GM21423 (cell line): ENCODE measurements around the gene SFT2D1.
A peak's percentile ranks its signal among the peaks of the same experiment; 100 is the strongest.

ENCODE experiments used
- ATAC-seq: cut with Tn5 transposase; IDR thresholded peaks from one replicate; pipeline ENCODE4 v1.9.1; 2021; ENCODE audit warnings: mild to moderate bottlenecking, moderate library complexity; ENCODE audit not compliant: unreplicated experiment

Gene SFT2D1

DNA sequence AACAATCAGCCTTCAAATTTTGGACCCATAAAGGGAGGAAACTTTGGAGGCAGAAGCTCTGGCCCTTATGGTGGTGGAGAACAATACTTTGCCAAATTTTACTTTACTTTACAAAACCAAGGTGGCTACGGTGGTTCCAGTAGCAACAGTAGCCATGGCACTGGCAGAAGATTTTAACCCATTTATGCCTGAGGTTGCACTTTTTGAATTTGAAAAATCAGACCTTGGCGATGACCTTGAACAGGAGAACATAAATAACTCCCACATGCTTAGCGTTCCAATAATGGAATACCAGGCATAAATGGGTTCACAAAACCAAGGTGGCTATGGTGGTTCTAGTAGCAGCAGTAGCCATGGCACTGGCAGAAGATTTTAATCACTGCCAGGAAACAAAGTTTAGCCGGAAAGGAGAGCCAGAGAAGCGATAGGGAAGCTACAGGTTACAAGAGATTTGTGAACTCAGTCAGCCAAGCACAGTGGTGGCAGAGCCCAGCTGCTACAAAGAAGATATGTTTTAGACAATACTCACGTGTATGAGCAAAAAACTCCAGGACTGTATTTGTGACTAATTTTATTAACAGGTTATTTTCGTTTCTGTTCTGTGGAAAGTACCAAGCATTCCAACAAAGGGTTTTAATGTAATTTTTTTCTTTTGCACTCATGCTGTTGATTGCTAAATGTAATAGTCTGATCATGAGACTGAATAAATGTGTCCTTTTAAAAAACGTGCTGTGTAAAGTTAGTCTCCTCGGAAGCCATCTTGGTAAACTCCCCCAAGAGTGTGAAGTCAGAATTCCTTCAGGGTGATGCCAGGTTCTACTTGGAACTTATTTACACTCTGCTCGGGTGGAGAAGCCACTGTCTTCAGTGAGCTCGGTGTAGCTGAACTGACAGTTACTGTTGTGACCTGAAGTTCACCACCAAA, 6.7 kb downstream of the SFT2D1 start:
- ATAC-seq: peak; percentile 48

DNA sequence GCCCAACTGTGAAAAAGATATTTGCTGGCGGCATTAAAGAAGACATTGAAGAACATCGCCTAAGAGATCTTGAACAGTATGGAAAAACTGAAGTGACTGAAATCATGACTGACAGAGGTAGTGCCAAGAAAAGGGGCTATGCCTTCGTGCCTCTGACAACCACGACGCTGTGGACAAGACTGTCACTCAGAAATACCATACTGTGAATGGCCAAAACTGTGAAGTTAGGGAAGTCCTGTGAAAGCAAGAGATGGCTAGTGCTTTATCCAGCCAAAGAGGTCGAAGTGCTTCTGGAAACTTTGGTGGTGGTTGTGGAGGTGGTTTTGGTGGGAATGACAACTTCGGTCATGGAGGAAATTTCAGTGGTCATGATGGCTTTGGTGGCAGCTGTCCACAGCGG, 7.5 kb downstream of the SFT2D1 start:
- ATAC-seq: no peak

DNA sequence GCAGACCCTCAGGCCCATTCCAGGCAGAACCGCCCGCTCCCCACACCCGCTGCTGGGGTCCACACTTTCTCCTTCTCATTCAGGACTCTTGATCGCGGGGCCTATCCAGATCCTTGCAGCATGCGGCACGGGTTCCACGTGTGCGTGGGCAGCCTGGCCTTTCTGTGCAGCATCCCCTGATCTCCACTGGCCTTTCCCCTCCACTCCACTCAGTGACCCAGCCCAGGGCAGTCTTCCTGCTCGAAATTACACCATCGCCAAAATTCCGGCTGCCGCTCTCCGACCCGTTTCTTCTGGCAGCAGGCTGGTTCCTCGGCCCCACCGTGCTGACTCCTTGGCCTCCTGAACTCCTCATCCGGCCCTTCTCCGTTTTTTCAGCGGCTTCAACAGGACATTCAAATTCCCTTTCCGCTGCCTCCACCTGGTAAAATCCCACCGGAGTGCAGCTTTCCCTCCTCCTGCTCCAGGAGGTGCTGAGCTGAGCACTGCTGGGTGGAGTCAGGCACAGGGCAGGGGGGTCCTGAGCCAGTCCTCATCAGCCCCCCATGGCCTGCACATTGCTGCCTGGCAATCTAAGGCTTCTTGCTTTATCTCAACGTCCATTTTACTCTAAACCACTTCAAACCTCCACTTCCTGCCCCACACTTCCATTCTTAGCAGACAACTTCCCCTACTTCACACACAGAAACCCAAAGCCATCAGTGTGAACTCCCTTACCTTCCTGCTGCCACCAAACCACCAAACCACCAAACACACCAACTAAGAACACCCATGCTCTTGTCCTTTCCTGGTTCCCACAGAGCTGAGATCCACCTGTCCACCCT, 9.0 kb downstream of the SFT2D1 start:
- ATAC-seq: peak; percentile 72

DNA sequence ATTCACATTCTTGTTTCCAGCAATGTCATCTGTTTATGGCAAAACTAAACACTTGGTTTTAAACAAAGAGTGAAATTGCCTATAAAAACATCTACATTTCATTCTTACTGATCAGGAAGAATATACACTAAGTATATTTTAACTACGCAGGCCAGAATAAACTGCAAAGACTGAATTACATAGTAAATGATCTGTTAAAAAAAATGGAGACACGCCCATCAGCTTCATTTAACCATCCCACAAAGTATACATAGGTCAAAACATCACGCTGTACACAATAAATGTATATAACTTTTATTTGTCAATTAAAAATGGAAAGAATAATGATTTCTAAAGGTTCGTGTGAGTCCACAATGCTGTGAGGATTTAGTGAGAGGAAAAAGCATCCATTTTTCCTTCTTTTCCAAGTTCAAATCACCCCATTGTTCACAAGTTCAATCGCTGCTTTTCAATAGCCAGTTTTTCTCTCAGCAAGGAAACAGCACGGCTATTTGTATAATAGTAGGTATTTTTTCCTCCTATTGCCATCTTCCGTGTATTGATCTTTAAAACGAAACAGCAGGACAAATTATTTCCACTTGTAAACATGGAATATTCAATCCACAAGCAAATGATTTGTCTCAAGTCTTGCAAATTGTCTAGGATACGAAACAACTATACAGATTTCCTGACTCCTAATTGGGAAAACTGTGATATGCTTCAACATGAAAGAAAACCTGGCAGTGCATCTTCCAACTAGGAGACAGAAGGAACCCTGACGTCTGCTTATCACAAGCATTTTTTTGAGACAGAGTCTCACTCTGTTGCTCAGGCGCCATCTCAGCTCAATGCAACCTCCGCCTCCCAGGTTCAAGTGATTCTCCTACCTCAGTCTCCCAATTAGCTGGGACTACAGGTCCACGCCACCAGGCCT, 10.6 kb downstream of the SFT2D1 start:
- ATAC-seq: no peak

DNA sequence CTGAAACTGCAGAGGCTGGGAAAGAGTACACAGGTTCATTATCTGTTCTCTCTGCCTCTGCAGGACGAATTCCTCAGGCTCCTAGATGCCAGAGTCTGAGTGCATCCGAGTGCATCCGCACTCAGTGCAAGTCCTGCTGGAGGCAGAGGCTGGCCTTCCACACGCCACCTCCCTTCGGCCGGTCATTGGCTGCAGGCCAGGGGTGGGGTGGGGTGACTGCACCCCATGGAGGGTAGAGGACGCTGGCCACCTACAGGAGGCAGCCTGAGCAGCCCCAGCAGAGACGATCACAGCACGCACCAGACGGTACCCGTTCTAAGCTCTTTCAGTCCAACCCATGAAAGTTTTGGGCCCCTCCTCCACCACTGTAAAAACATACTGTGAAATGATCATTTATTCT, 11.7 kb downstream of the SFT2D1 start:
- ATAC-seq: no peak

DNA sequence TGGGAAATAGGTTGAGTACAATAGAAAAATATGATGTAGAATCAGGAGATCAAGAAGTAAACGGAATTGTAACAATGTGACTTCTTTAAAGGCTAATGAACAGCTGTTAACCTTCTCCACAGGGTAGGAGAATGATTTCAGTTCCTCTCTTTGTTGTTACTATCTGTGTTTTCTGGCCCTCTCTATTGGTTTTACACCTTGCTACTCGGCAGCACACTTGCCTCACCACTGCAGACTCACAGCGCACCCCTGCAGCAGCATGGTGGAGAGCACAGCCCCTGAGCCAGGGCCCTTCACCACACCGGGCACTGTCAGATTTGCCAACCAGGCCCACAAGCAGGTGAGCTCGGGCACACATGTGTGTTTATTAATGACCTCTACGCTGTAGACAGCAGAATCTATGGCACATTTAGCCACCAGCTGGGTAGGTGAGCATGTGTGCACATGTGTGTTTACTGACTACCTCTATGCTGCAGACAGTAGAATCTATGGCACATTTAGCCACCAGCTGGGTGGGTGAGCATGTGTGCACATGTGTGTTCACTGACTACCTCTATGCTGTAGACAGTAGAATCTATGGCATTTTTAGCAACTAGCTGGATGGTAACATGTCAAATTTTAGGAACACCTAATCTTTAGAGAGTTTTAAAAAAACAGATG, 16.8 kb downstream of the SFT2D1 start:
- peak; percentile 88 for ATAC-seq

DNA sequence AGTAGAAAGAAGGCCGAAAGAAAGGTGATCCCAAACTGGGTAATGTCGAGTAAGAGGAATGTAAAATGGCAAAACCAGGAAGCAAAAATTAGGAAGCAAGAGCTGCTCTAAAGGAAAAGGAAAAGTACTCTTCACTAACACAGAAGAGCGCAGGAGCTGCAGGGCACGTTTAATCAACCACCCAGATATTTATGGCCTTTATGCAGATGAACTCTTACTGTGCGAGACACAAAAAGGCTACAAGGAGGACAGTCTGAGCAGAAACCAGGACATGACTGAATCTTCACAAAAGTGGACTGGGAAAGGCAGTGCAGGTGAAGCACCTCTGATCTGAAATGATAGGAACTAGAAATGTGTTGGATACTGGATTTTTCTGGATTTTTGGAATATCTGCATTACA, 18.9 kb downstream of the SFT2D1 start:
- ATAC-seq: no peak

DNA sequence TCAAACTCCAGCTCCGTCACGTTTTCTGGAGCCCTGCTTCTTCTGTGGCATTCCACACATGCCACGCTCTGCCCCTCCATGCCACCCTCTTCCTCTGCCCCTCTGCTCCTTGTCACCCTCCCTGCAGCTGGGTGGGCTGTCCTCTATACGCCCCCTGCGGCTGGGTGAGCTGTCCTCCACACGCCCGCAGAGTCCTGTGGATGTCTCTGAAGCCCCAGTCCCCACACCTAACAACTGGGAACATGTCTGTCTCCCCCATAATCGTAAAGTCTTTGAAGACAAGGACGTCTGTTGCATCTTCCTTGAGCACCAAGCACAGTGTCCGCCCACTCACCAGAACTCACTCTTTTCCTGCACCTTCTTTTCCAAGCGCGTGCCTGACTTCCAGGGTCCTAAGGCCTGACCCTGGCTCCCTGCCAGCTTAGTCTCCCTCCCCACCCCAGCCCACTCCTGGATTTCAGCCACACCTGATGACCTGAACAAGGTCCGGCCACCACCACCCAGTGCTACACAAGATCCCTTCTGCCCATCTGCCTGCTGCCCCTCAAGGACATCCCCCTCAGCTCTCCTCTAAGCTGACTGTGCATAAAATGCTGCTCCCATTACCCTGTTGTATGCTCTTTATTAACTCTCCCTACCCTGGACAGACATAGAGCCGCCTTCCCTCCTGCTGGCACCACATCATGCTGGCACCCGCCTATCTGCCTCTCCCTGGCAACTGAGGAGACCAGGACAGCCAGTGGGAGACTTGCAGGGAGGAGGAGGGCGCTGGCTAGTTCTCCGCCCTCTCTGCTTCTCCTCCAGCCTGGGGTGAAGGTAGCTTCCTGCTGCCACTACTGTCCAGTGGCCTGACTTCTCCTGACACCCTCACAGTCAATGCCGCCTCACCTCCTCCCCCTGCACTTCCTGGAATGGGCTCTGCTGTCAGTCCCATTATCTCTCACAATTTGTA, 23.4 kb downstream of the SFT2D1 start:
- no peak for ATAC-seq

DNA sequence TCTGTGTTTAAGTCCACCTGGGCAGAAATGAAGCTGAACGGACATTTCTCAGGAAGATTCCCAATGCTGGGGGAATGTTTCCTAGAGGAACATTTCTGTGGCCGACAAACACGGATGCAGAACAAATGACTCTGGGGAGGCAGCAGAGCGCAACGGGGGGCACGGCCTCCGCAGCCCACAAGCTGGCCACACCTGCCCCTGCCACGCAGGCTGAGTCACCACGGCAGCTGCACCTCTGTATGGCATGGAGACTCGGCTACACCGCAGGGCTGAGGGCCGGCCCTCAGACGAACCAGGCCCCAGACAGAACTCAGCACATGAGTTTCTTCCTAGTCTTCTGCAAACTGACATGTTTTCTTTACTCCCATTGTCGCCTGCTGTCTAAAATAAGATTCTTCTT, 24.1 kb downstream of the SFT2D1 start:
- no peak for ATAC-seq

DNA sequence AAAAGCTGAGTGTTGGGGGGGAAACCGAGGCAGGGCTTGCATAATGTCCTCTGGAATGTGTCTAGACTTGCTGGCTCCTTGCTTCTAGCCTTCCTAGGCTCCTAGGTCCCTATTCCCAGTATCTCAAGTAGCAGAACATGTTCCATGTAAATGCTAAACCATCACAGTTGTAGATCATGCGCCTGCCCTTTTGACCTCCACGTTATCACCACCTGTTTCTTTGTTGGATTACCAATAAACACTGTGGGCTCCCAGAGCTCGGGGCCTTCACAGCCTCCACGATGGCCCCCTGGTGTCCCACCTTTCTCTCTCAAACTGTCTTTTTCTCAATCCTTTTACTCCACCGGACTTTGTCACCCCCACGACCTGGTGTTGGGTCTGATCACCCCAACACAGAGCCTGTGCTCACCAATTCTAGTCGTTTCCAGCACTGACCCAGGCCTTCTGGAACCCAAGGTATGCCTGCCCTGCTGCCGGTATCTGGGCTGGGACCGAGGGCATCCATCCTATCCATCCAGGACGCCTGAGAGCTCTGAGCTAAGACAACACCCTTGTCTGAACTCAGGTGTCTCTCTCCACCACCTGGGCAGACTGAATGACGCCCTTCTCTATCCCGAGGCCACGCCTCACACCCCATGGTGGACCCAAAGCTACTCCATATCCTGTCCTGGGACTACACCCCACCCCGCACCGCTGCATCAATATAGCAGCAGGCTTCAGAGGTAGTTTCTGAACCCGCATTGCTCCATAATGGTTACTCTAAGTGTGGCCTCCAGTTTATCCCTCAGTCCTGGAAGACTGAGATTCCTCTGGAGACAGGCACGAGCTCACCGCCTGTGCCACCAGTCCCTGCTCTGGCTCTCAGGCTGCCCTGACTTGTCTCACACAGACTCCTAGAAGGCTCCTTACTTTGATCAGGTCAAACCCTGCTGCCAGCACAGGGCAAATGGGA, 24.8 kb downstream of the SFT2D1 start:
- no peak for ATAC-seq

DNA sequence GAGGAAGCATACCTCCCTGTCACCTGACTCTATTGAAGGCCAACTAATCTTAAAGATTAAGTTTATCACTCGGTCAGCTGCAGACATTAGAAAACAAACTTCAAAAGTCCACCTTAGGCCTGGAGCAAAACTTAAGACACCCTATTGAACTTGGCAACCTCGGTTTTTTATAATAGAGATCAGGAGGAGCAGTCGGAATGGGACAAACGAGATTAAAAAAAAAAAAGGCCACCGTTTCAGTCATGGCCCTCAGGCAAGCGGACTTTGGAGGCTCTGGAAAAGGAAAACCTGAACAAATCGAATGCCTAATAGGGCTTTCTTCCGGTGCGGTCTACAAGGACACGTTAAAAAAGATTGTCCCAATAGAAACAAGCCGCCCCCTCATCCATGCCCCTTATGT, 26.9 kb downstream of the SFT2D1 start:
- no peak for ATAC-seq

DNA sequence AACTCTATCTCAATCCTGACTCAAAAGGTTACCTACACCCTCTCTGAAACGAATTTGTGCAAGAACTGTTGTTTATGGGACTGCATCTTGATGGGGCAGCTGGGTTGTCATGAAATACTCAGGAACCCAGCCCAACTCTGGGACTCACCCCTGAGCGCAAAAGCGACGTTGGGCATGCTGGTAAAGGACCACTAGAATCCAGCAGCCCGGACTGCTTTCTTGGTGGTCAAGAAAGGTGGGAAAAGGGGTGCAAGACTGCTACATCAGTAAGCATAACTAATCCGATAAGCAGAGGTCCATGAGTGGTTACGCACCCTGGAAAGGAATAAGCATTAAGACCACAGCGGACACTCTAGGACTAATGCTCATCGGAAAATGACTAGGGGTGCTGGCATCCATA, 27.9 kb downstream of the SFT2D1 start:
- no peak for ATAC-seq

DNA sequence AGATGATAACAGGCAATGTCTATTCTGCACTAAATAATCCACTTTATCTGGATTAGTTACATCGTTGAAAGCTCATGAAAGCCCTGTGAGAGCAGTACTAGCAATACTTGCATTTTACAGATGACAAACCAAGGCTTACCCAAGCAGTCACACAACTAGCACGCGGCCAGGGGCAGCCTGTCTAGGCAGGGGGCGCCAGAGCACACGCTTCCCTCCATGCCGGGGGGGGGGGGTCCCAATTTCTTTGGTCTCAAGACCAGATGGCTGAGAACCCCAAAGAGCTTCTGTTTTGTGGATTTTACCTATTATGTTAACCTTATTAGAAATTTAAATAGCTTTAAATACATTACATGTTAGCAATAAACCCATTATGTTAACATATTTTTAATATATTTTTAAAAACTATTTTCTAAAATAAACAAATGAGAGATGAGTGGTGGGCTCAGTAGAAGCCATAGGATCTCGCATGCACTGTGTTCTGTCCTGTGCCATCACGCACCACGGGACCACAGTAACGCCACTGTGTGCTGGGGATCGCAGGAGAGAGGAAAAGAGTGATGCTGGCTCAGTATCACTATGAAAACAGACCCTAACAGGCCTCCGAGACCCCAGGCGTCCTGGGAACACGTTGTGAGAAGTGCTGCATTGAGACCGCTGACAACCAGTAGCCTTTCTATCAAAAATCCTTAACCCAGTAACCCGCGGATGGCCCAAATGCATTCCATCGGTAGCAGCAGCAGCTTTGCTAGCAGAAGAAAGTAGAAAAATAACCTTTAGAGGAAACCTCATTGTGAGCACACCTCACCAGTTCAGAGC, 28.9 kb downstream of the SFT2D1 start:
- ATAC-seq: peak; percentile 72

DNA sequence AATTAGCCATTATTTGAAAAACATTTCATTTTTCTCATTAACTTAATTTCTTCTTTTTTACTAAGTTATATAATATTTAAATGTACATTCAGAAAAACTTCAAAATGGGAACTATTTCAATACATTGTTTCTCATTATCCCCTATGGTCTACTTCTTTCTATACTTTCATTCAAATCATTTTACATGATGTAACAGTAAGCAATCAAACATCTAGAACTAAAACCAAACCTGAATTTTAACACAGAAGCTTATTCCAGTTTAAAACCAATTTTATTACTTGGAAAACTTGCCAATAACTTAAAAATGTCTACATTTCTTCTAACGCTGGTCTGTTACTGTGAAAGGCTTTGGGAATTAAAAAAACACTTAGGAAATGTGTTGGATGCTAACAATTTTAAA, 29.5 kb downstream of the SFT2D1 start:
- ATAC-seq: no peak

DNA sequence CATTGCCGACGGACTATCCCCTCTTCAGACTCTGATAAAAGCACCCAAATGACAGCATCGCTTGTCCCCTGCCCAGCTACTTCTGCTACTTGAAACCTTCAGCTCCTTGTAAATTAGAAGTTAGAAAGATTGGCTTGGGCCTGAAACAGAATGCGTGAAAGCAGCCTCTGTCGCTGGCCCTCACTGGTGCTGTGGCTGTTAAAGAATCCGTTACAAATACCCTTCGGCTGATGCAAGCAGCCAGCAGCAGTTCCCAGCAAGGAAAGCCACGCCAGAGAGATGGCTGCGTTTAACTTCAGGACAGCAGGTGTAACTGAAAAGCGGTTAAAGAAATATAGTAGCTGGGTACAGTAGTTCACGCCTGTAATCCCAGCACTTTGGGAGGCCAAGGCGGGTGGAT, 31.7 kb downstream of the SFT2D1 start:
- ATAC-seq: no peak

DNA sequence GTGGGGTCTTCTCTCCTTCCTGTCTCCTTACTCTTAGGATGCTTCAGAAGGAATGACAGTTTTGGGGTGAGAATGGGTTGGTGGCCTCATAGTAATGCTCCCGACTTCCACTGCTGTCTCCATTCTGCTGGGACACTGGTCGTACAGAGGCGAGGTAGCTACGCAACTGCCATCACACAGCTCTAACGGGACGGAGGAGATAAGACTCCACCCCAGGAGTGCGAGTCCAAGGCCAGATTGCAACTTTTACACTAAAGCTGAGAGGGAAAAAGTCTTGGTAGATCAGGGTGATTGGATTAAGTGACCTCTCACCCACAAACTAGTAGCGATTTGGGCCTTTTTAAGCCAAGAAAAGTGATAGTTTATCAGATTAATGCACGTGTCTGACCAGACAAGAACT, 32.4 kb downstream of the SFT2D1 start:
- no peak for ATAC-seq
